GM20431 (cell line): ENCODE data around the gene SCAP.
"Not testable (repeated sequence)": the region's sequence is repeated elsewhere in the genome, so short reads cannot be mapped to it uniquely, and the experiment has no call there.

Experiments used
- in situ Hi-C: fragments of 300-500 bp; cut with MseI, MboI; formaldehyde crosslinking; loops from one replicate; pipeline ENCODE4 v1.15.0; 2020; ENCODE audit warnings: low sequenced_read_pairs; ENCODE audit not compliant: unreplicated experiment

SCAP gene

GRCh38 chr3:47485812-47486211 lies 10.1 kb upstream of the SCAP start:
- in situ Hi-C loops = no loop called here

- in situ Hi-C loops = no loop called here
Measured at GRCh38 chr3:47482366-47482765, 6.6 kb upstream of the SCAP start.

GRCh38 chr3:47481763-47482162 lies 6.0 kb upstream of the SCAP start:
- in situ Hi-C loops = not testable (repeated sequence)

GRCh38 chr3:47480267-47480666 lies 4.5 kb upstream of the SCAP start:
- in situ Hi-C loops = not testable (repeated sequence)

- in situ Hi-C loops = no loop called here
Measured at GRCh38 chr3:47479826-47480160, 4.1 kb upstream of the SCAP start.

GRCh38 chr3:47478022-47478421 lies 2.3 kb upstream of the SCAP start:
- in situ Hi-C loops = no loop called here

- in situ Hi-C loops = no loop called here
Measured at GRCh38 chr3:47476644-47477199, 981 bp upstream of the SCAP start.

- in situ Hi-C loops = no loop called here
Measured at GRCh38 chr3:47476330-47476626, 537 bp upstream of the SCAP start.

- in situ Hi-C loops = no loop called here
Measured at GRCh38 chr3:47475029-47475569, 642 bp downstream of the SCAP start.

GRCh38 chr3:47473391-47473790 lies 2.4 kb downstream of the SCAP start:
- in situ Hi-C loops = no loop called here

GRCh38 chr3:47469616-47470015 lies 6.1 kb downstream of the SCAP start:
- in situ Hi-C loops = no loop called here

- in situ Hi-C loops = not testable (repeated sequence)
Measured at GRCh38 chr3:47468315-47468714, 7.4 kb downstream of the SCAP start.

- in situ Hi-C loops = no loop called here
Measured at GRCh38 chr3:47464588-47464987, 11.2 kb downstream of the SCAP start.

- in situ Hi-C loops = not testable (repeated sequence)
Measured at GRCh38 chr3:47459534-47460085, 16.1 kb downstream of the SCAP start.

- in situ Hi-C loops = no loop called here
Measured at GRCh38 chr3:47456984-47457383, 18.8 kb downstream of the SCAP start.

- in situ Hi-C loops = no loop called here
Measured at GRCh38 chr3:47455806-47456452, 19.8 kb downstream of the SCAP start.

GRCh38 chr3:47452453-47453215 lies 23.1 kb downstream of the SCAP start:
- in situ Hi-C loops = no loop called here

GRCh38 chr3:47444103-47444502 lies 31.6 kb downstream of the SCAP start:
- in situ Hi-C loops = no loop called here

GRCh38 chr3:47443611-47443995 lies 32.1 kb downstream of the SCAP start:
- in situ Hi-C loops = no loop called here

GRCh38 chr3:47441796-47442551 lies 33.8 kb downstream of the SCAP start:
- in situ Hi-C loops = no loop called here

GRCh38 chr3:47440131-47440530 lies 35.6 kb downstream of the SCAP start:
- in situ Hi-C loops = no loop called here
